ENCODE data around the gene MMS19. TPM values are rescaled to one million over a fixed set of nuclear protein-coding genes. Genes with fewer than 3 reads are reported as not detected.

MMS19 gene
- total RNA-seq, 4 donors from 2014 or later: 56.1 to 70.0 (median 65.0) TPM

DNA sequence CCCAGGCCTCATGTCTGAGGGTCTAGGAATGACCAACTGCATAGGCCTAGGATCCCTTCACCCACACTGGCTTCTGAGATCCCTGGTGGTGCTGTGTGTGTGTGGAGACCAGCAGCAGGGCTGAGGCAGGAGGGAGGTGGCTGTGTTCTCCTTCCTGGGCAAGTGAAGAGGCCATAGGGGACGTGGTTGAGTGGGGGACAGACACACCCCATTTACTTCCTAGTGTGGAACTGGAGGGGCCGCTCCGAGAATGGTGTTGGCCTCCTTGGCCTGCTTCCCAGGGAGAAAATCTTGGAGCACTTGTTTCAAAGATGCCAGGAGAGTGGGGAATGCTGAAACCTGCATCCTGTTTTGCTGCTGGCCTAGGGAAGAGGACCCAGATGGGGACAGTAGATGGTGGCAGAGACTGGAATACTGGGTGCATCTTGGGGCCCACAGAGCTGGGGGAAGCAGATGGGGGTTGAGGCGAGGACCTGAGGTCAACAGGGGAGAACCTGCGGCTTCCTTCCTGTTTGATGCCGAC, 19.6 kb upstream of the MMS19 start:
- intact Hi-C loops (cut with DNase I; ENCODE audit: low total_unique reads): no loop called here
- no peak for ATAC-seq

DNA sequence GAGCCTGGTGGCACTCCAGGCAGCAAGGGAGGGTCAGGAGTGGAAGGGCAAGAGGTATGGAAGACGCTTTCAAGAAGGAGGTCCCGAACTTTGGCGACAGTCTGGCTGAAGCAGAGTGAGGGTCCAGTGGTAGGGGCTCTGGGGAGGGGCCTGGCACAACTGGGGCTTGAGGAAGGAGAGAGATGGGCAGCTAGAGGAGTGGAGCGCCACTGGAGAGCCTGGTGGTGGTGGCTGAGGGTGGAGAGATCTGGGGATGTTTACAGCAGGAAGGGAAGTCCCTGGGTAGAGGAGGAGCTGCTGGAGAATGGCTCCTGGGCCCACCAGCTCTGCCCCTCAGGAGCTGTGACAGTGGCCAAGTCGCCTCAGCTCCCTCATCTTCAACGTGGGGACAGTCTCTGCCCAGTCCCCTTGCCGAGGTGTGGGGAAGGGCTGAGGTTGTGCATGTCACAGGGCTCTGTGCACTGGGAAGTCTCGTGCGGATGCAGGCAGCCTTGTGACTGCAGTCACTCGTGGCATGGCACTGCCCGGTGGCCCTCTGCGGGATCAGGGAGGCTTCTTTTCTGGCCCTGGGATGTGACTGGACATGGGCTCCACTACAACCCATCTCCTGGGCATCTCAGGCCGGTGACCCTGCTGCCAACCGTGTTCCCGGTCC, 19.0 kb upstream of the MMS19 start:
- H3K36me3 ChIP-seq: no peaks in the 10 kb centered on the region
- H3K27ac ChIP-seq: peak overlapping the region in 1 of 4 donors; percentile 4
- in situ Hi-C loops (cut with MboI; ENCODE audit: low sequenced_read_pairs in 4 of 4) (no loop called here), intact Hi-C loops (cut with DNase I; ENCODE audit: low total_unique reads) (no loop called here)
- H3K4me1 ChIP-seq: peaks cover 41 to 55% of the 10 kb centered on the region in 2 donors
- H3K9me3 ChIP-seq: no peaks in the 10 kb centered on the region
- TF ChIP-seq POLR2A (IDR thresholded peaks at IDR 0.05): no peak
- TF ChIP-seq, protein P1, sequence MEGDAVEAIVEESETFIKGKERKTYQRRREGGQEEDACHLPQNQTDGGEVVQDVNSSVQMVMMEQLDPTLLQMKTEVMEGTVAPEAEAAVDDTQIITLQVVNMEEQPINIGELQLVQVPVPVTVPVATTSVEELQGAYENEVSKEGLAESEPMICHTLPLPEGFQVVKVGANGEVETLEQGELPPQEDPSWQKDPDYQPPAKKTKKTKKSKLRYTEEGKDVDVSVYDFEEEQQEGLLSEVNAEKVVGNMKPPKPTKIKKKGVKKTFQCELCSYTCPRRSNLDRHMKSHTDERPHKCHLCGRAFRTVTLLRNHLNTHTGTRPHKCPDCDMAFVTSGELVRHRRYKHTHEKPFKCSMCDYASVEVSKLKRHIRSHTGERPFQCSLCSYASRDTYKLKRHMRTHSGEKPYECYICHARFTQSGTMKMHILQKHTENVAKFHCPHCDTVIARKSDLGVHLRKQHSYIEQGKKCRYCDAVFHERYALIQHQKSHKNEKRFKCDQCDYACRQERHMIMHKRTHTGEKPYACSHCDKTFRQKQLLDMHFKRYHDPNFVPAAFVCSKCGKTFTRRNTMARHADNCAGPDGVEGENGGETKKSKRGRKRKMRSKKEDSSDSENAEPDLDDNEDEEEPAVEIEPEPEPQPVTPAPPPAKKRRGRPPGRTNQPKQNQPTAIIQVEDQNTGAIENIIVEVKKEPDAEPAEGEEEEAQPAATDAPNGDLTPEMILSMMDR (IDR thresholded peaks at IDR 0.05 in 4 of 5, conservative IDR thresholded peaks at IDR 0.05 in 1 of 5): no peak
- DNase-seq (no peak), ATAC-seq (no peak)
- H3K4me3 ChIP-seq: no peak overlapping the region
- no peaks in the 10 kb centered on the region for H3K27me3 ChIP-seq

More for the DNA sequence above, 19.6 kb upstream of the MMS19 start:
- Histone ChIP-seq H3K4me1 (peaks cover 47 to 57% of the 10 kb centered on the region in 2 donors), H3K27ac (peak overlapping the region; percentile 4 to 41 (median 34)), H3K27me3 (no peaks in the 10 kb centered on the region), H3K4me3 (no peak overlapping the region), H3K9me3 (no peaks in the 10 kb centered on the region), H3K36me3 (no peaks in the 10 kb centered on the region)
- no peak for DNase-seq
- in situ Hi-C loops (cut with MboI; ENCODE audit: low sequenced_read_pairs in 4 of 4): no loop called here
- no peak for TF ChIP-seq POLR2A (IDR thresholded peaks at IDR 0.05)
- TF ChIP-seq, protein P1 (IDR thresholded peaks at IDR 0.05 in 4 of 5, conservative IDR thresholded peaks at IDR 0.05 in 1 of 5): no peak

DNA sequence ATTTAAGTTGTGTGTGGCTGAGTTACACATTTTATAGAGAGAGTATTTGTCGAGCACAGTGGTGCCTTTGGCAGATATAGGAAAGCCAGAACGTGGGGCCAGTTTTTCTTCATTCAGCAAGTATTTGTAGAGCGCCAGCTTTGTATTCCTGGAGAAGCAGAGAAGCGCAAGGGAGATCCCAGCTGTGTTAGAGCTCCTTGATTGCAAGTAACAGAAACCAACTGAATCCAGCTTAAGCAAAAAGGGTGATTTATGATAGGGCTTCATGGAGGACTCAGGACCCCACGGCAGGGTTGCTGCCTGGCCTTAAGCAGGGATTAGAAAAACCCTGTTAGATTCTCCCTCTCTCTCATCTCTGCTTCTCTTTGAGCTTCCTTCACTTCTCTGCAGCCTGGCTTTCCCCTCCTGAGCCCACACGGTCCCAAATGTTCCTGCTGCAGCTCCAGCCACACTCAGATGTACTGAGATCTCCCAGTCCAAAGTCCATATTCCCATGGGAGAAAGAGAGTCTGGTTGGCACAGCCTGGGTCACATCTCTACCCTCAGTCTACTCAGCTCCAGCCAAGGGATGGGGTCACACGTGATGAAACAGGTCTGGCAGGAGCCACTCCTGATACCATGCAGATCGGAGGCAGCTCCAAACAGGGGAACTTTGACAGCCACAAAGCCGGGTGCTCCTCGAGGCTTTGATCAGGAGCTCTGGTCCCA, 17.2 kb upstream of the MMS19 start:
- ATAC-seq: no peak
- in situ Hi-C loops (cut with MboI; ENCODE audit: low sequenced_read_pairs in 4 of 4): no loop called here

DNA sequence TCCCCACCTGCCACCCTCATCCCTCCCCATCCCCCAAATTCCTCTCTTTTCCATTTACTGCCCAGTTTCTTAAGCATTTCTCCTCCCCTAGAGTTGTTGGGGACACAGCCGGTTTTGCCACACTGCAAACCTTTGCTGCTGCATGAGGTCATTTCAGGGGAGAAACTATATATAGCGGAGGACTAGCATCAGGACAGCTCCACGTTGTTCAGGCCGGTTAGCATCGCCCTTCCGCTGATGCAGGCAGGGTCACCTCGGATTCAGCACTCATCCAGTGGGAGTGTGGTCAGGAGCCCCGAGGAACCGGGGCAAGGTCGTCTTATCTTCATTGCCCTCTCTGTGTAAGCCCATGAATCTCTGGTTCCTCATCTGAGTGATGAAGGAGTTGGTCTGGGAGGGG, 16.1 kb upstream of the MMS19 start:
- in situ Hi-C loops (cut with MboI; ENCODE audit: low sequenced_read_pairs in 4 of 4): no loop called here
- H3K36me3 ChIP-seq: no peaks in the 10 kb centered on the region
- H3K4me1 ChIP-seq: peaks cover 31 to 52% of the 10 kb centered on the region in 2 donors
- no peak for TF ChIP-seq POLR2A (IDR thresholded peaks at IDR 0.05)
- TF ChIP-seq, protein P1 (IDR thresholded peaks at IDR 0.05 in 4 of 5, conservative IDR thresholded peaks at IDR 0.05 in 1 of 5): no peak
- no peaks in the 10 kb centered on the region for H3K9me3 ChIP-seq
- peak in 1 of 2 donors; percentile 88 for ATAC-seq
- H3K27ac ChIP-seq: no peak overlapping the region
- intact Hi-C loops (cut with DNase I; ENCODE audit: low total_unique reads): no loop called here
- H3K4me3 ChIP-seq: no peak overlapping the region
- no peak for DNase-seq
- H3K27me3 ChIP-seq: no peaks in the 10 kb centered on the region

More for the DNA sequence above, 17.2 kb upstream of the MMS19 start:
- peaks cover 31 to 52% of the 10 kb centered on the region in 2 donors for H3K4me1 ChIP-seq
- DNase-seq: no peak
- H3K27me3 ChIP-seq: no peaks in the 10 kb centered on the region
- no peak for TF ChIP-seq POLR2A (IDR thresholded peaks at IDR 0.05)
- TF ChIP-seq, protein P1 (IDR thresholded peaks at IDR 0.05 in 4 of 5, conservative IDR thresholded peaks at IDR 0.05 in 1 of 5): no peak
- H3K27ac ChIP-seq: no peak overlapping the region
- intact Hi-C loops (cut with DNase I; ENCODE audit: low total_unique reads): no loop called here
- H3K4me3 ChIP-seq: no peak overlapping the region
- H3K9me3 ChIP-seq: no peaks in the 10 kb centered on the region
- no peaks in the 10 kb centered on the region for H3K36me3 ChIP-seq
